HG03139 (cell line): ENCODE measurements around the gene IRS1.

ENCODE experiments used
- ATAC-seq: cut with Tn5 transposase; IDR thresholded peaks from one replicate; pipeline ENCODE4 v1.9.1; 2021; ENCODE audit not compliant: unreplicated experiment

The IRS1 gene

DNA sequence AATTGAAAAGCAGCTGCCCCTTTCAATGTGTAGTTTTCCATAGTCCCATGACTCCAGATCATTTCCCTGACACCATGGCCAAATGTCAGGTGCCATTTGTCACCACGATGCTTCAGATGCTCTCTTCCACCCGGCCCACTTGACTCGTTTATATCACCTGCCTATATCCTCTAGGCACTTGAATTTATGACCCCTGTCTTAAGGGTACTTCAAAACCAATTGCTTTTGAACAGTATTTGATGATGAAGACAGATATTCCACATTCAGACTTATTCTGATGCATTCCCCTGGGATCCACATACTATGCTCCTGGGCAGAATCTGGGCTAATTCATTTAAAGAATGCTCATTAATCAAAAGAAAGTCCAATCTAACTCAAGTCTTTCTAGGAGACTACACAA lies 19.3 kb upstream of the IRS1 start:
- ATAC-seq = no peak

DNA sequence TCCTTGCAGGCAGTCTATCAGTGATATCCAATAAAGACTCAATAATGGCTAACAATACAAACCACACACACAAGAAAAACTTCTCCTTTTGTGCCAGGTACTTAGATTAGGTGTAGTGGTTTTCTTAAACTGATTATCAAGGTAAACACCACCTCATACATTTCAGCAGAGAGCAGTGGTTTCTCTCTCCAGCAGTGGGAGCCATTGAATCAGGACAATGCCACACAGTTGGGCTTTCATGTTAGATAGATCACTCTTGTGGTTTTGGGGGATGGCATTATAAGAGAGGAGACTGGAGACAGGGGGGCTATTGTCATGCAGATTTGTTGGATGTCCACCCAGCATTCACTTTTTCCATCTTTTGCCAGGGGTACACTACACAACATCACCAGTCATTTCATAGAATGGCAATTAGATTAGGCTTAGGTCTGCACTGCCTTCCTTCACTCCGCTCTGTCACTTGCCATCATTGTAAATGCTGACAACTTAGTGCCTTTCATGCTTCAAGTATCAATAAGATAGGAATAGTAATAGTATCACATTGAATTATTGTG lies 13.6 kb upstream of the IRS1 start:
- ATAC-seq = no peak

DNA sequence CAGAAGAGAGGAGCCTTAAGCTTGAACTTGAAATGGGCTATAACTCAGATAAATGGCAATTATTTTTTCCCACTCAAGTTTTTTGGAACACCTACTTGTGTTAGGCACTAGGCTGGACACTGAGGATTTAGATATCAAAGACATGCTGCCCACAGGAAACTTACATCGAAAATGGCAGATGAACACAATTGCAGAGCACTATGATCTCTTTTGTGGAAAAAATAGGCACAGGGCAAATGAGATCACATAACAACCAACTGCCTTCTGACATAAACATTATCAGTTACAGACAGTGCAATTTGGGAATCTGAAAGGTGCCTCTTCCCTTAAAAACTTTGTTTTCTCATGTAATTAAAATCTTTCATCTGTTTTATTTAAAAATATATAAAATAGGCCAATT lies 3.8 kb upstream of the IRS1 start:
- no peak for ATAC-seq

DNA sequence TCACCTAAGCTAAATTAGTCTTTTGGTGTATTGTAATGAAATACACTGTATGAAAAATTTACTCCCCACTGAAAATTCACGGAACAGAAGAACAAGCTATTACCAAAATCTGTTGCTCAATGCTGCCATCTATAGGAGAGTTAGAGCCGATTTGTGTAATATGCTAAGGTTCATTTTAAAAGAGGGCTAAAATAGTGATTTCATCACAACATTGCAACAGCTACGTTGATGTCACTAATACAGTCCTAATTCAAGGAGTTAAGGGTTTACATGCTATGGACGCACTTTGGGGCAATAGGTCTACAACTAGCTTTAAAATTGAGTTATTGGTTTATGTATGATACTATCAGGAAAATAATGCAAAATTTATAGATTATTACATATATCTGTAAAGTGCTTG lies 3.0 kb upstream of the IRS1 start:
- ATAC-seq = no peak

DNA sequence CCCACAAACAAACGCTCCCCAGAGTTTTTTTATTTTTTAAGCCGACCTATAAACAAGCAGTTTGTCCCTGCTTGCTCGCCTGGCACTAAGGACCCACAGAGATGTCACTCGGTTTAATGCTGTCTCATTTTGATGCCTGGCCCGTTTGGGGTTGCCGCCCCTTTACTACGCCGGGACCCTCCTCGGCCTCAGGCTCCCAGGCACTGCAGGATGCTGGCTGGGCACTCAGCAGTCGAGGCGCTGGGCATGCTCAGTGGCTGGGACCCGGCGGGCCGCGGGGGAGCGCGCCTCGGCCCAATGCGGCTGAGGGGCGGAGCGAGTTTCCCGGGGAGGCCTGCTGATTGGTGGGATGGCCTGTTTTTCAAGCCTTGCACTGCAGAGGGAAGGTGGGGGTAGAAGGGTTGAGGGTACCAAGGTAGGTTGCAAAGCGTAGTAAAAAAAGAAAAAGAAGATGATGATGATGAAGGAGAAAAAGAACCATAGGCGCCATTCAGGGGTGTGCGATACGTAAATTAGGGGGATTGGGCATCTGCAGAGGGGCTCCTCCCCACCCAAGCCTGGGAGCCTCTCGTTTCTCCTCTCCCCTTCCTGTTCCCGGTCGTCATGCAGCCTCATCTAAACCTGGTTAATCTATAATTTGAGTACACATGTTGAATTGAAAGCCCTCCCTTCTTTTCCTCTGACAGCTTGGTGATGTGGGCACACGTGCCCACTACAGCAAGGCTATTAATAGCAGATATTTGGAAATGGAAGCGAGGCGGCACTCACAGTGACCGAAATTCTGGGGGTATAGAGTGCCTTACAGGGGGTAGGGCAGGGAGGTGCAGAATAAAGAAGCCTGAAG lies 1.5 kb upstream of the IRS1 start:
- ATAC-seq = peak; percentile 79

DNA sequence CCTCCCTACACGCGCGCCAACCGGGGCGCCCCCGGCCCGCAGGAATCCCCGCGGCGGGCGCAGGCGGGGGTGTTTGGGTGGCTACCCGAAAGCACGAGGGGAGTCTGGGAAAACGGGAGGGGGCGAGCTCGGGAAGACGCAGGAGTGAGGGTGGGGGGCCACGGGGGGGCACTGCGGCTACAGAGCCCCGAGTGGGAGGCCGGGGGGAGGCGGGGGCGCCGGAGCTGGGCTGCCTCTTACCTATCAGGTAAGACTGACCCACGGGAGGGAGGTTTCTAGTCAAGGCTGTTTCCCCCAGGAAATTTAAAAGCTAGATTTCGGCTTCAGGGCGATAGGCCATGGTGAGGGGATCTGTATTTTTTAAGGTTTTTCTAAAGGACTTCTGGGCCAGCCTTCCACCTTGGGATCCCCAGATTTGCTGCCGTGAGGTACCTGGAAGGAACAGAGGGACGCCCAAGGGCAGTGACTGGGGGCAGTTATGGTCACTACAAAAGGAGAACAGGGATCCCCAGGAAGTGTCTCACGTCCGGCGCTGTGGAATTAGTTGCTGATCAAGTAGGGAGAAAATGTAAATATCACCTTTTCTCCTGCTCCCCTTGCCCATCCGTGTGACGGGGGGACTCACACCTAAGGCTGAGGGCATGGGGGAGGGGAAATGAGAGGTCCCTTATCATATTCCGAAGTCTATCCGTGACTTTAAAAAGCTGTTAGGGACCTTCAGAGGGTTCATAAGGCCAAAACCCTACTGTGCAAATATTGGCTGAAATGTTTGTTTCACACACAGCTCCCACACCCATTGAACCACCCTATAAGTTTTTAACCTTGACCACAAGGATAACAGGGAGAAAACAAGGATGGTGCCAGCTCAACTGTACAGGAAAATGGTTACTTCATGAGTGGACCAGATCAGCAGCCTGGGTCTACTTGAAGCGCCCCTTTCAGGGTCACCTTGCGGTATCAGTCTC lies 638 bp upstream of the IRS1 start:
- no peak for ATAC-seq

DNA sequence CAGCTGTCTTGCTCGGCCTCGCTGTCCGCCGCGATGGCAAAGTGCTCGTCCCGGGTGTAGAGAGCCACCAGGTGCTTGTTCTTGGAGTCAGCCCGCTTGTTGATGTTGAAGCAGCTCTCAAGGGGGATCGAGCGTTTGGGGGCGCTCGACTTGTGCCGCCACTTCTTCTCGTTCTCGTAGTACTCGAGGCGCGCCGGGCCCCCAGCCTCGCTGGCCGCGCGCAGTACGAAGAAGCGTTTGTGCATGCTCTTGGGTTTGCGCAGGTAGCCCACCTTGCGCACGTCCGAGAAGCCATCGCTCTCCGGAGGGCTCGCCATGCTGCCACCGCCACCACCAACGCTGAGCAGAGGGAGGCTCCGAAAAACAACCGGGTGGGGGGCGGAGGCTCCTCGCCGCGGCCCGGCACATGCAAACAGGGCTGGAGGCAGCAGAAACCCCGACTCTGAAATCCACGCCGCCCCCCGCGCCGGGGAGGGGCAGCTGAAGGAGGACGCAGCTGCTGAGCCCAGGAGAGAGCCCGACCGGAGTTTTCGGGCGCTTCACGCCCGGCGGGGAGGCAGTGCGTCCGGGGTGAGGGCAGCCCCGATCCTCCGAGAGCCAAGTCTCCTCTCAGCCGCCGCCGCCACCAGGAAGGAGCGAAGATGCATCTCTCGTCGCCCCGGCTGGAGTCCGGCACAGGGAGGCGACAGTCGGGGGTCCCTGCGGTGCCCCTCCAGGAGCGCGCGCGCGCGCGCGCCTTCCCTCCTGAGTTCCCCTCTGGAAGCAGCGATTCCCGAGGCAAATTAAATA lies 1.0 kb downstream of the IRS1 start:
- peak; percentile 20 for ATAC-seq

DNA sequence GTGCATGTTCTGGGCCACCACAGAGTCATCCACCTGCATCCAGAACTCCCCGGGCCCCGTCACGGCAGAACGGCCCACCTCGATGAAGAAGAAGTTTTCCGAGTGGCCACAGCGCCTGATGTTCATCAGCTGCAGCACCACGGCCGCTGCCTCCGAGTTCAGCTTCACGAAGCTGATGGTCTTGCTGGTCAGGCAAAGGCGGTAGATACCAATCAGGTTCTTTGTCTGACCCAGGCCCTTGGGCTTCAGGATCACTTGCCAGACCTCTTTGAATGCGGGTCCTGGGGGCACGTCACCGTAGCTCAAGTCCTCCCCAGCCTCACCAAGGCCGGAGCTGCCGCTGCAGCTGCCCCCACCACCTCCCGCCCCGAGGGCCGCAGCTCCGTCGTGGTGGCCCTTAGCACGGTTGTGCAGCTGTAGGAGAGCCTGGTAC lies 1.6 kb downstream of the IRS1 start:
- no peak for ATAC-seq

DNA sequence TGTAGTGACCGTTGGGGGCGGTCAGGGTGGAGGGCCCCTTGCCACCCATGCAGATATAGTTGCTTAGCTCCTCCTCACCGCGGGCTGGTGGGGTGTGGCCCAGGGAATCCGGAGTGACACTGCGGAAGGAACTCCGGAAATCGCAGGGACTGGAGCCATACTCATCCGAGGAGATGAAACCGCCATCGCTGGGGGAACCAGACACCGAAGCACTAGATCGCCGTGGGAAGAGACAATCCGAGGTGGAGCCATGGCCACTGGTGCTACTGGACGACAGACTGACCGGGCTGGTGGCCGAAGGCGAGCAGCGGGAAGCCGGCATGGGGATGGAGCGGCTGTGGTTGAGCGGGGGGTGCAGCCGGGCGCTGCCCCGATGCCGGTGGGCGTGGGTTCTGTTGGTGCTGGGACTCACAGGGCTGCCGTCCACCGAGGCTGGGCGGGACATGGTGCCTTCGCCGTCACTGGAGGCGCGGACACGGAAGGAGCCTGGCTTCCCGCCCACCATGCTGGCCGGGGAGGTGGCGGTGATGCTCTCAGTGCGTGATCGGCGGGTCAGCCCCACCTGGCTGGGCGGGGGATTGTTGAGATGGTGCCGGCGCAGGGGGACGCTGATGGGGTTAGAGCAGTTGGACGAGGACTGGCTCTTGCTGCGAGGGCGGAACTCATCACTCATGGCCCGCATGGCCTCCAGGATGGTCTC lies 2.2 kb downstream of the IRS1 start:
- no peak for ATAC-seq

DNA sequence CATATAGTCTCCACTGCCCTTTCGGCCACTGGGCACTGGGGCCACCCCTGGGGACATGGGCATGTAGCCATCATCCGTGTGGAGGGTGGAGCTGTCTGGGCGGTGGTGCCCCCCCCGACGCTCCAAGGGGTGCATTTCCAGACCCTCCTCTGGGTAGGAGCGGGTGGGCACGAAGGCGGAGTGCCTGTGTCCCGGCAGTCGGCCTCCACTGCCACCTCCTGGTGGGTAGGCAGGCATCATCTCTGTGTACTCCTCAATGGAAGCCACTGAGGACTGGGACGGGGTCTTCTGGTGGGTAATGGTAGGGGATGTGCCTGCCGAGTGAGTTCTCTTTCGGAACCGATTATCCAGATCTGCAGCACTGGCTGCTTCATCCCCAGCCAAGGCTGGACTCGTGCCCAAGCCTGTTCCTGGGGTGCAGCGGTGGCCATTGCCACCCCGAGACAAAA lies 2.8 kb downstream of the IRS1 start:
- ATAC-seq = no peak

DNA sequence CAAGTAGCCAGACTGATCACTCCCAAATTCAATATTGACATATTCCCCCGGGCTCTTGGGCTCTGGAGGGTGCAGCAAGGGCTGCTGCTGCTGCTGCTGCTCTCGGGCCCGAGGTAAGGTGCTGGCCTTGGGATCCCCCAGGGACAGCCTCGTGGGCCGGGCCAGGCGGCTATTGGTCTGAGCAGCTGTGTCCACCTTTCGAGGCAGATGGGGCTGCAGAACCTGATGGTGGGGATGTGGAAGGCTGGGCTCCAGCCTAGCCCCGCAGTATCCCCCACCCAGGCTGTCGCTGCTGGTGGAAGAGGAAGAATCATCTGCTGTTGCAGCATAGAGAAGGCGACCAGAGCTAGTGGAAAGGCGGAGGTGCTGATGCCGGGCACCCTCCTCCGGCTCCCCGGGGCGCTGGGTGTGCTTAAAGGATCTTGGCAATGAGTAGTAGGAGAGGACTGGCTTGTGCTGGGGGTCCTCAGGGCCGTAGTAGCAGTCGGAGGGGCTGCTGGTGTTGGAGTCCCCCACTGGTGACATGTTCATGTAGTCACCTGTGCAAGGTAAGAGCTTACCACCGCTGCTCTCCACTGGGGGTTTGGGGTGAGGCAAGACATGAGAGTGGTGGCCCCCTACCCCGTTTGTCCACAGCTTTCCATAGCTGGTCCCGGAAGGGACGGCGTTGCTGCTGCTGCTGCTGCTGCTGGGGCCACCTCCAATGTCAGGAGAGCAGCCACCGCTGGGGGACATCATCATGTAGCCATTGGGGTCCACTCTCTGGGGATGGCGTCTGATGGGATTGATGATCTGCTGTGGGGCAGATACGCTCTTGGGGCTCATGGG lies 3.4 kb downstream of the IRS1 start:
- no peak for ATAC-seq

DNA sequence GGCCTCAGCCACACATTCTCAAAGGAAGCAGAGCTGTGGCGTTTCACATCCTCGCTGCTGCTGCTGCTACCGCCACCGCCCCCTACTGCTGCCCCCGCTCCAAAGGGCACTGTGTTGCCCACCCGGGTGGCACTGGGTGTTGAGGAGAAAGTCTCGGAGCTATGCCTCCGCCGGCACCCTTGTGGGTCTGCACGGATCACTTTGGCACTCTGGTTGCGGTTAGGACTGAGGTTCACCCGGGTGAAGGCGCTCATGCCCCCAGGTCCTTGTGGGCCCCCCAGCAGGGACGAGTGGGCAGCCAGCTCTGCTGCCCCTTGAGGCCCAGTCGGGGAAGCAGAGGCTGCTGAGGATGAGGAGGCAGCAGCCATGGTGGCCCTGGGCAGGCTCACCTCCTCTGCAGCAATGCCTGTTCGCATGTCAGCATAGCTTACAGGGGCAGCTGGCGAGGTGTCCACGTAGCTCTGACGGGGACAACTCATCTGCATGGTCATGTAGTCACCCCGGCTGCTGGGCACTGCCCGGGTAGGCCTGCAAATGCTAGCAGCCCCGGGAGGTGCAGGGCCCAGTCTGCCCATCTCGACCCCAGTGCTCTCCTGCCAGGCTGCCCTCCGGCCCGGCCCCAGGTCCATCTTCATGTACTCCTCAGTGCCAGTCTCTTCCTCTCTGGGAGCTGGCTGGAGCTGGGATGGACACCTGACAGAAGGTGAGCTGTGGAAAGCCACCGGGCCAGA lies 4.2 kb downstream of the IRS1 start:
- no peak for ATAC-seq

DNA sequence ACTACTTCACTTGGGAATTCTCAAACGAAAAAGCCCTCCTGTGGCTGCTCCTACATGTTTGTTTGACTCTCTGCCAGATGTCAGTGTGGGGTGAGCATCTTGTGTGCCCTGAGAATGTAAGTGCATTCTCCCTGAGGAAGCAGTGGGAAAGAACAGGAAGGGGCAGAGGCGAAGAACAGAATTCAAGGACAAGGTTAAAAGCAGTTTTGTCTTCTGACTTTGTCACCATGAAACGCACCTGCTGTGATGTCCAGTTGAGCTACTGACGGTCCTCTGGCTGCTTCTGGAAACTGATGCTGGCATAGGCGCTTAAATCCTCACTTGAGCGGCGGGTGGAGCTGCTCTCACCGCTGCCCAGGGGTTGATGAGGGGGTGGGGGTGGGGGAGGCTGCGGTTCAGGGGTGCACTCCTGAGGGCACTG lies 4.9 kb downstream of the IRS1 start:
- ATAC-seq = no peak

DNA sequence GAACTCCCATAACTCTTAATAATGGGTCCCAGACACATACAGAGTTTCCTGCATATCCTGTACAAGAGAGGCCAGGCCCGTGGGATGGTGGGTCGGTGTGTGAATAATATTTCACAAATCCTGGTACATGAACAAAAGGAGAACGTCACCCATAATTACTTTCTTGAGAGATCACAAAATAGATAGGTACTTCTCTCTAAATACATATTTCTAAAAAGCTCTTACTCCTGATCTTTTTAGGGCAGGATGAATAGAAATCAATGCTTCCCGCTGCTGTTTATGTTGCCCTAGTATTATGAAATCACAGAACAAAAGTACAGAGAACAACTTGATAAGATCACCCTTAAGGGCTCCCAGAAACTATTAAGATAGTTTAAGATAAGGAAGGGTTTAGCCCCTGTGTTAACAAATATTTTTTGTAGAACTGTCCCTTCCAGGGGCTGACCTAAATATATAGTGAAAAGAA lies 5.4 kb downstream of the IRS1 start:
- no peak for ATAC-seq

DNA sequence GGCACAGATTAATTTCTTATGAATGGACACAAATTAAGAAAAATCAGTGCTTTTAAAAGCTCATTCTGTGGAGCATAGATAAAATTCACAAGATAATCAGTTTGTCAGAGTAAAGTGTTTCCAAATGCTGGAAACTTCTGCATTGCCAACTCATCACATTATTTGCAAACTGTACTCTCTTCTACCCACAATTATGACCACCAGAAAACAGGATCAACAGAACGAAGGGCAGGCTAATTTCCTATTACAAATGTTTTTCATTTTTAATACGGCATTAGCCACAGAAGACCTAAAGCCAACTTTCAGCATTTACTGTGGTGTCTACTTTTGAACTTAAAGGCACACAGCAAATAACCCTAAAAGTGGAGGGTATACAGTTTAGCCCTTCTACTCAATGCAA lies 6.0 kb downstream of the IRS1 start:
- no peak for ATAC-seq

DNA sequence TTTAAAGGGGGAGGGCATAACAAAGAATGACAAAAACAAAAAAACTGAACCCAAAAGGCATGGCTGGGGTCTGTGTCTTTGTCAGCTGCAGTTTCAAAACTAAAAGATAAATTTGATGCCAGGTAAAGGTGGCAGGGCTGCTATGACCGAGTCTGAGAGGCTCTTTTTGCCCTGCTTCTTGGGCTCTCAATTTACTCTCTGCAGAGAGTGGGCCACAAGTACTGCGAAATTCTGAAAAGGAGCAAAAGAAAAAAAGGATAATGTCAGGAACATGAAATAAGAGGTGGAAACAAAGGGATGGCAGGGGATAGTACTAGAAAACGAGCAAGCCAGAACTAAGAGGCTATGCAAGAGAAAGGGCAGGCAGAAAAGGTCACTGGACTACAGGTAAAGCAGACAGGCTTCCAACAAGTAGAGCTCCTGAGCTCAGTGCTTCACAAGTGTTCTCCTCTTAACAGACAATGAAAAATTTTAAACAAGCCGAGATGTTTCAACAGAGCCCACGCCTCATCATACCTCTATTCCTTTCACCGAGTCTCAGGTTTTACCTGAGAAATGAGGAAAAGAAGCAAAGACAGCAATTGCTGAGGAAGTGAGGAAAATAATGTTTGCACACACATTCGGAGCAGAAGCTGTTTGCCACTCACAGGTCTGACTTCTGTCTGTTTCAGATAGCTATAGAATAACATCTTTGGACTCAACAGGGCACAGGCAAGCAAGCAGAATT lies 7.3 kb downstream of the IRS1 start:
- no peak for ATAC-seq

DNA sequence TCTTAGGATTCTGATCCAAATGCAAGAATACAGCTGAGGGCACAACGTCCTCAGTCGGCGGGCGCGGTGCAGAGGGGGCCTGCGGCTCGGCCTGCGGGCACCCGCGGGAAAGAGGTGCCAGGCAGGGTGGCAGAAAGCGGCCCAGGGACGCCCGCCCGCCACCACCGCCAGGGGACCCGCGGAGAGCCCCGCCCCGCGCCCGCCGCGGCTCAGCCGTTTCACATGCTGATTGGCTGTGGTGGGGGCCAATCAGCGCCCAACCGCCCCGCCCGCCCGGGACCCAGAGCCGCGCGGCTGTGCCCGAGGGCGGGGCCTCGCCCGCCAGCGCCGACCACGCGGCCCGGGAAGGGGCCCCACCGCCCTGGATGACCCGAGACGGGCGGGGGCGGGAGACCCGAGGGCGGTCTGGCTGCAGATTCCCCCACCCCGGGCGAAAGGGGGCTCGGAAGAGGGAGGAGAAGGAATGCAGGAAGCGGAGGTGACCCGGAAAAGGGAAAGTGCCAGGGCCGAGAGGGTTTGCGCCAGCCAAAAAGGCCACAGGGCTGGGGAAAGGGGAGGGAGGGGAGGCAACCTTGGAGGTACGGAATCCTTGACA lies 8.0 kb downstream of the IRS1 start:
- ATAC-seq = peak; percentile 99
